Stomach (tissue), 4 donors: Measurements from ENCODE around the gene RHOT1.

Experiments
- CTCF ChIP-seq, 7 experiments: fragments of 450-650 bp in 4 of 7; fragments of 200-600 bp in 3 of 7; sonication (generic) in 3 of 7; IDR thresholded peaks; one replicate each; pipeline ENCODE4 v1.5.1; 2016 to 2019; ENCODE audit warnings: antibody characterized with exemption in 7 of 7, control low read depth in 2 of 7, mild to moderate bottlenecking in 1 of 7
- EP300 ChIP-seq: sonication (generic); formaldehyde crosslinking; IDR thresholded peaks from one replicate; pipeline ENCODE4 v1.6.1; 2017; ENCODE audit warnings: antibody characterized with exemption
- POLR2A ChIP-seq, 4 donors: fragments of 450-650 bp; IDR thresholded peaks; one replicate each; pipeline ENCODE4 v1.6.1; 2016; ENCODE audit warnings: antibody characterized with exemption in 4 of 4, control low read depth in 2 of 4, mild to moderate bottlenecking in 1 of 4, moderate library complexity in 1 of 4
- POLR2AphosphoS5 ChIP-seq, 3 donors: sonication (generic); formaldehyde crosslinking; IDR thresholded peaks; one replicate each; pipeline ENCODE4 v1.6.1; 2016; ENCODE audit warnings: antibody characterized with exemption in 3 of 3

GRCh38 chr17:32240750-32241149 lies 98.4 kb downstream of the RHOT1 start:
- TF ChIP-seq CTCF (IDR thresholded peaks at IDR 0.05) (no peak), POLR2AphosphoS5 (IDR thresholded peaks at IDR 0.05) (no peak), POLR2A (IDR thresholded peaks at IDR 0.05) (no peak), EP300 (no peak)
